Parathyroid adenoma (tissue), 2 donors: ENCODE results near the gene CARM1.

Source experiments
- H2AFZ ChIP-seq: fragments of 300-600 bp; sonication (generic); one replicate; pipeline ENCODE4 v1.7.0; 2017; ENCODE audit warnings: antibody characterized with exemption, mild to moderate bottlenecking
- H3K27ac ChIP-seq: fragments of 300-600 bp; sonication (generic); one replicate; pipeline ENCODE4 v1.7.0; 2017
- H3K27me3 ChIP-seq: fragments of 300-600 bp; sonication (generic); one replicate; pipeline ENCODE4 v1.7.0; 2017; ENCODE audit warnings: low read length; ENCODE audit not compliant: control insufficient read depth, insufficient read depth
- H3K36me3 ChIP-seq: fragments of 300-600 bp; sonication (generic); one replicate; pipeline ENCODE4 v1.7.0; 2017; ENCODE audit warnings: low read length; ENCODE audit not compliant: control insufficient read depth, insufficient read depth
- H3K4me1 ChIP-seq: fragments of 300-600 bp; sonication (generic); one replicate; pipeline ENCODE4 v1.7.0; 2017; ENCODE audit warnings: control low read depth
- H3K4me2 ChIP-seq: fragments of 300-600 bp; sonication (generic); one replicate; pipeline ENCODE4 v1.7.0; 2017; ENCODE audit warnings: low read length
- H3K4me3 ChIP-seq: fragments of 300-600 bp; sonication (generic); one replicate; pipeline ENCODE4 v1.7.0; 2017; ENCODE audit warnings: low read depth, low read length
- H3K79me2 ChIP-seq: fragments of 300-600 bp; sonication (generic); one replicate; pipeline ENCODE4 v1.7.0; 2017; ENCODE audit warnings: control low read depth
- H3K9ac ChIP-seq: fragments of 300-600 bp; sonication (generic); one replicate; pipeline ENCODE4 v1.7.0; 2017; ENCODE audit warnings: mild to moderate bottlenecking
- H3K9me3 ChIP-seq: fragments of 300-600 bp; sonication (generic); one replicate; pipeline ENCODE4 v1.7.0; 2017; ENCODE audit warnings: low read length; ENCODE audit not compliant: control insufficient read depth
- CTCF ChIP-seq: fragments of 300-600 bp; sonication (generic); IDR thresholded peaks from one replicate; pipeline ENCODE4 v1.7.0; 2017; ENCODE audit warnings: antibody characterized with exemption, mild to moderate bottlenecking
- donor health status: primary hyperparathyroidism.

The CARM1 gene

GRCh38 chr19:10888421-10888866 lies 17.1 kb downstream of the CARM1 start:
- no peak overlapping the region for H3K4me2 ChIP-seq
- peaks cover 52% of the 10 kb centered on the region for H3K79me2 ChIP-seq
- H3K9ac ChIP-seq = no peak overlapping the region
- no peak overlapping the region for H2AFZ ChIP-seq
- no peaks in the 10 kb centered on the region for H3K27me3 ChIP-seq
- H3K4me1 ChIP-seq = no peaks in the 10 kb centered on the region
- H3K36me3 ChIP-seq = no peaks in the 10 kb centered on the region
- H3K4me3 ChIP-seq = no peak overlapping the region
- H3K9me3 ChIP-seq = no peaks in the 10 kb centered on the region
- TF ChIP-seq CTCF = no peak
- H3K27ac ChIP-seq = no peak overlapping the region

- Histone ChIP-seq H3K4me1 (no peaks in the 10 kb centered on the region), H3K9ac (no peak overlapping the region), H3K4me3 (no peak overlapping the region), H3K27ac (no peak overlapping the region), H3K36me3 (no peaks in the 10 kb centered on the region), H3K9me3 (no peaks in the 10 kb centered on the region), H2AFZ (no peak overlapping the region), H3K27me3 (no peaks in the 10 kb centered on the region), H3K79me2 (peaks cover 49% of the 10 kb centered on the region), H3K4me2 (no peak overlapping the region)
- TF ChIP-seq CTCF = no peak
These were observed 18.5 kb downstream of the CARM1 start for GRCh38 chr19:10889880-10890279.

- peaks cover 45% of the 10 kb centered on the region for H3K79me2 ChIP-seq
- no peak overlapping the region for H3K4me2 ChIP-seq
- H3K9me3 ChIP-seq = no peaks in the 10 kb centered on the region
- no peak overlapping the region for H3K4me3 ChIP-seq
- TF ChIP-seq CTCF = no peak
- H3K4me1 ChIP-seq = peaks cover 5% of the 10 kb centered on the region
- H3K9ac ChIP-seq = no peak overlapping the region
- H3K27ac ChIP-seq = no peak overlapping the region
- H3K27me3 ChIP-seq = no peaks in the 10 kb centered on the region
- H2AFZ ChIP-seq = no peak overlapping the region
- no peaks in the 10 kb centered on the region for H3K36me3 ChIP-seq
These were observed 20.2 kb downstream of the CARM1 start for GRCh38 chr19:10891405-10892086.

GRCh38 chr19:10892256-10892655 lies 20.9 kb downstream of the CARM1 start:
- Histone ChIP-seq H3K9ac (no peak overlapping the region), H3K4me2 (no peak overlapping the region), H3K4me1 (peaks cover 12% of the 10 kb centered on the region), H3K79me2 (peaks cover 40% of the 10 kb centered on the region), H3K36me3 (no peaks in the 10 kb centered on the region), H2AFZ (no peak overlapping the region), H3K27me3 (no peaks in the 10 kb centered on the region), H3K9me3 (no peaks in the 10 kb centered on the region), H3K4me3 (no peak overlapping the region), H3K27ac (no peak overlapping the region)
- TF ChIP-seq CTCF = no peak

- TF ChIP-seq CTCF = no peak
- H3K4me1 ChIP-seq = peaks cover 20% of the 10 kb centered on the region
- no peaks in the 10 kb centered on the region for H3K9me3 ChIP-seq
- no peak overlapping the region for H2AFZ ChIP-seq
- H3K4me2 ChIP-seq = no peak overlapping the region
- H3K9ac ChIP-seq = no peak overlapping the region
- H3K36me3 ChIP-seq = no peaks in the 10 kb centered on the region
- H3K79me2 ChIP-seq = peaks cover 47% of the 10 kb centered on the region
- no peak overlapping the region for H3K27ac ChIP-seq
- no peak overlapping the region for H3K4me3 ChIP-seq
- H3K27me3 ChIP-seq = no peaks in the 10 kb centered on the region
These were observed 23.5 kb downstream of the CARM1 start for GRCh38 chr19:10894911-10895213.
